HepG2 (cell line): Measurements from ENCODE around the gene ZNF428. TPM values are rescaled to one million over a fixed set of nuclear protein-coding genes. Genes with fewer than 3 reads are reported as not detected.

Source experiments
- DMAP1 ChIP-seq: IDR thresholded peaks from 2 replicates; pipeline ENCODE4 v1.6.1; 2016
- DR1 ChIP-seq: sonication (generic); formaldehyde crosslinking; IDR thresholded peaks from 2 replicates; pipeline ENCODE4 v1.8.0; 2021; ENCODE audit warnings: mild to moderate bottlenecking, missing genetic modification reagents, inconsistent platforms
- ELK4 ChIP-seq: sonication (generic); formaldehyde crosslinking; IDR thresholded peaks from 2 replicates; pipeline ENCODE4 v1.9.0; 2021; ENCODE audit warnings: missing genetic modification reagents, borderline replicate concordance
- HINFP ChIP-seq: sonication (generic); formaldehyde crosslinking; IDR thresholded peaks from 2 replicates; pipeline ENCODE4 v1.4.0; 2020; ENCODE audit warnings: low read depth, mild to moderate bottlenecking, missing genetic modification reagents
- KDM4B ChIP-seq: sonication (generic); formaldehyde crosslinking; IDR thresholded peaks from 2 replicates; pipeline ENCODE4 v1.4.0; 2020; ENCODE audit warnings: missing genetic modification reagents
- MAFK ChIP-seq, 2 experiments: IDR thresholded peaks in 1 of 2; conservative IDR thresholded peaks in 1 of 2; 2 replicates each; pipeline ENCODE4 v1.6.1; 2011; ENCODE audit warnings: improper control_type of control experiment in 2 of 2, low read length in 2 of 2
- MED8 ChIP-seq: sonication (generic); formaldehyde crosslinking; IDR thresholded peaks from 2 replicates; pipeline ENCODE4 v1.8.1; 2023; ENCODE audit warnings: mild to moderate bottlenecking, missing genetic modification reagents; ENCODE audit not compliant: insufficient replicate concordance
- NCOR1 ChIP-seq: fragments of 200-600 bp; sonication (generic); IDR thresholded peaks from 2 replicates; pipeline ENCODE4 v1.7.0; 2017; ENCODE audit warnings: antibody characterized with exemption, low read length, borderline replicate concordance
- POGK ChIP-seq: sonication (generic); formaldehyde crosslinking; conservative IDR thresholded peaks from 2 replicates; pipeline ENCODE4 v1.8.0; 2022; ENCODE audit warnings: mild to moderate bottlenecking, moderate library complexity, missing genetic modification reagents
- POLR2AphosphoS5 ChIP-seq: IDR thresholded peaks from 2 replicates; pipeline ENCODE4 v1.6.1; 2012; ENCODE audit warnings: low read depth, low read length
- RFX1 ChIP-seq: fragments of 450-650 bp; IDR thresholded peaks from 2 replicates; pipeline ENCODE4 v1.6.1; 2017
- SOX13 ChIP-seq, 3 experiments: fragments of 450-650 bp in 1 of 3; sonication (generic) in 1 of 3; formaldehyde crosslinking in 1 of 3; IDR thresholded peaks in 2 of 3; conservative IDR thresholded peaks in 1 of 3; 2 replicates each; pipeline versions ENCODE4 v1.5.0 to v1.6.1; 2016 to 2020; ENCODE audit warnings: antibody characterized with exemption in 1 of 3, mild to moderate bottlenecking in 1 of 3, missing compliant biosample characterization in 1 of 3, missing genetic modification reagents in 1 of 3, moderate library complexity in 1 of 3
- TBX2 ChIP-seq: sonication (generic); formaldehyde crosslinking; IDR thresholded peaks from 2 replicates; pipeline ENCODE4 v1.5.0; 2020; ENCODE audit warnings: missing genetic modification reagents, mild to moderate bottlenecking, borderline replicate concordance
- TCF7L2 ChIP-seq: IDR thresholded peaks from 2 replicates; pipeline ENCODE4 v1.6.1; 2011; ENCODE audit warnings: mild to moderate bottlenecking, low read depth, low read length, moderate library complexity
- TGIF2 ChIP-seq: IDR thresholded peaks from 2 replicates; pipeline ENCODE4 v1.6.1; 2016; ENCODE audit warnings: control low read depth, missing compliant biosample characterization
- YEATS2 ChIP-seq: sonication (generic); formaldehyde crosslinking; IDR thresholded peaks from 2 replicates; pipeline ENCODE4 v1.4.0; 2020; ENCODE audit warnings: missing genetic modification reagents, borderline replicate concordance
- ZNF263 ChIP-seq: sonication (generic); formaldehyde crosslinking; IDR thresholded peaks from 2 replicates; pipeline ENCODE4 v1.4.0; 2020; ENCODE audit warnings: missing genetic modification reagents
- ZNF615 ChIP-seq: sonication (generic); formaldehyde crosslinking; IDR thresholded peaks from 2 replicates; pipeline ENCODE4 v1.5.0; 2020; ENCODE audit warnings: mild to moderate bottlenecking, missing genetic modification reagents, borderline replicate concordance
- ZNF704 ChIP-seq: sonication (generic); formaldehyde crosslinking; IDR thresholded peaks from 2 replicates; pipeline ENCODE4 v1.8.1; 2023; ENCODE audit warnings: mild to moderate bottlenecking, inconsistent platforms, moderate library complexity, missing genetic modification reagents, borderline replicate concordance
- ZNF841 ChIP-seq: sonication (generic); formaldehyde crosslinking; IDR thresholded peaks from 2 replicates; pipeline ENCODE4 v1.8.1; 2023; ENCODE audit warnings: missing genetic modification reagents, borderline replicate concordance
- polyA plus RNA-seq, 8 experiments: library from polyadenylated mRNA; depleted of rRNA in 3 of 8; stranded (reverse) in 7 of 8; unstranded in 1 of 8; fragments of >200 nt; fragmentation: Illumina TruSeq in 4 of 8; extraction: Trizol in 4 of 8; gene quantifications; 2 replicates each; pipeline versions ENCODE4 v1.2.1 to v1.2.3, GENCODE V29; 2011 to 2016; ENCODE audit warnings: low read depth in 4 of 8, missing spikeins in 1 of 8, mixed read lengths in 1 of 8; ENCODE audit not compliant: insufficient read depth in 1 of 8
- total RNA-seq, 5 experiments: library from RNA; depleted of rRNA; stranded (reverse); fragments of >200 nt; fragmentation: Illumina TruSeq; extraction: Trizol; gene quantifications; 2 replicates each; pipeline ENCODE4 v1.2.3, GENCODE V29; 2016; ENCODE audit warnings: low read depth in 1 of 5

ZNF428 gene
- total and polyA plus RNA-seq, 2 of the 13 experiments (the other 11 are each of a cell fraction or from before 2014, with no cell fraction given) = 10.4 to 26.9 TPM

- TF ChIP-seq HINFP (CRISPR knock-in tag) = 0 out of 2 replicates have a peak, but pooled peaks have one; percentile 69
- TF ChIP-seq DR1 (CRISPR knock-in tag) = peak; percentile 50; the same call in 1 of the 2 replicates
- TF ChIP-seq POLR2AphosphoS5 = peak; percentile 78
- TF ChIP-seq RFX1 = peak; percentile 26; the same call in 1 of the 2 replicates
- TF ChIP-seq MAFK (conservative IDR thresholded peaks at IDR 0.05 in 1 of 2, IDR thresholded peaks at IDR 0.05 in 1 of 2; ENCODE audit: low read length in 2 of 2) = peak; percentile 95
- no peak for TF ChIP-seq YEATS2 (CRISPR knock-in tag)
- no peak for TF ChIP-seq SOX13 (IDR thresholded peaks at IDR 0.05)
- TF ChIP-seq SOX13 (CRISPR knock-in tag; conservative IDR thresholded peaks at IDR 0.05 in 1 of 2, IDR thresholded peaks at IDR 0.05 in 1 of 2) = peak in 1 of 2 experiments; percentile 28; a peak in 1 of 4 replicates
- TF ChIP-seq ELK4 (CRISPR knock-in tag) = no peak
- peak; percentile 70 for TF ChIP-seq ZNF263
- peak; percentile 35 for TF ChIP-seq MED8 (CRISPR knock-in tag)
- peak; percentile 38; the same call in 1 of the 2 replicates for TF ChIP-seq DMAP1 (CRISPR knock-in tag)
- TF ChIP-seq TGIF2 = peak; percentile 69
- TF ChIP-seq TCF7L2 = no peak
- peak; percentile 68 for TF ChIP-seq TBX2
- TF ChIP-seq POGK = no peak
- no peak for TF ChIP-seq ZNF841 (CRISPR knock-in tag)
- TF ChIP-seq NCOR1 = peak; percentile 73; the same call in 1 of the 2 replicates
- no peak for TF ChIP-seq ZNF615 (CRISPR knock-in tag)
- TF ChIP-seq ZNF704 = 0 out of 2 replicates have a peak, but pooled peaks have one; percentile 60
- no peak for TF ChIP-seq KDM4B
Observed at GRCh38 chr19:43634872-43635560, 15.6 kb upstream of the ZNF428 start (continued).
